Heart left ventricle (tissue), 16 donors: ENCODE measurements around the gene SELENOV. TPM values are rescaled to one million over a fixed set of nuclear protein-coding genes. Genes with fewer than 3 reads are reported as not detected.

Experiments
- ATAC-seq, 4 donors: fragments of 200-7000 bp; cut with Tn5 transposase; one replicate each; pipeline ENCODE4 v1.9.1; 2020 to 2022; ENCODE audit warnings: moderate library complexity in 4 of 4, mild to moderate bottlenecking in 3 of 4, moderate number of reproducible peaks in 1 of 4
- DNase-seq, 5 donors: peaks; one replicate each; pipeline ENCODE4 v3.0.0-alpha.2; 2020
- H3K27ac ChIP-seq, 12 donors: fragments of 200-600 bp; sonication (generic) in 4 of 12; one replicate each; pipeline versions ENCODE4 v1.5.0 to v1.8.0; 2016 to 2022; ENCODE audit warnings: mild to moderate bottlenecking in 2 of 12
- H3K27me3 ChIP-seq, 9 donors: fragments of 200-600 bp; sonication (generic) in 2 of 9; one replicate each; pipeline versions ENCODE4 v1.5.1 to v1.8.0; 2016 to 2022; ENCODE audit warnings: mild to moderate bottlenecking in 3 of 9
- H3K36me3 ChIP-seq, 9 donors: fragments of 200-600 bp; sonication (generic) in 2 of 9; one replicate each; pipeline versions ENCODE4 v1.5.0 to v1.8.0; 2018 to 2022; ENCODE audit warnings: mild to moderate bottlenecking in 2 of 9
- H3K4me1 ChIP-seq, 12 donors: fragments of 200-600 bp; sonication (generic) in 4 of 12; one replicate each; pipeline versions ENCODE4 v1.5.0 to v1.8.0; 2016 to 2022; ENCODE audit warnings: mild to moderate bottlenecking in 3 of 12
- H3K4me3 ChIP-seq, 12 donors: fragments of 200-600 bp; sonication (generic) in 4 of 12; one replicate each; pipeline versions ENCODE4 v1.5.0 to v1.8.0; 2017 to 2022; ENCODE audit warnings: mild to moderate bottlenecking in 9 of 12, moderate library complexity in 4 of 12
- H3K9me3 ChIP-seq, 12 donors: fragments of 200-600 bp; sonication (generic) in 4 of 12; one replicate each; pipeline versions ENCODE4 v1.5.0 to v1.8.0; 2016 to 2022; ENCODE audit warnings: mild to moderate bottlenecking in 1 of 12
- CTCF ChIP-seq, 12 donors: fragments of 200-600 bp; sonication (generic) in 4 of 12; IDR thresholded peaks; one replicate each; pipeline versions ENCODE4 v1.5.0 to v1.8.0; 2018 to 2022; ENCODE audit warnings: antibody characterized with exemption in 12 of 12, mild to moderate bottlenecking in 5 of 12
- POLR2A ChIP-seq, 2 donors: fragments of 450-650 bp; IDR thresholded peaks; one replicate each; pipeline ENCODE4 v1.6.1; 2017; ENCODE audit warnings: antibody characterized with exemption in 2 of 2, mild to moderate bottlenecking in 2 of 2, moderate library complexity in 2 of 2
- WGBS, 4 donors: extraction: QIAGEN DNeasy Blood & Tissue Kit in 2 of 4; methylation state at CpG; one replicate each; pipeline versions ENCODE4 v1.1.5 to v1.1.7; 2013 to 2018; 5-methylcytosine and 5-hydroxymethylcytosine counted together
- intact Hi-C, 10 donors: fragments of 100-400 bp; cut with DNase I; formaldehyde crosslinking; loops; one replicate each; pipeline versions ENCODE4 v1.11.1 to v1.14.2; 2022
- long read RNA-seq, 3 donors: library from polyadenylated mRNA; unstranded; transcript quantifications; one replicate each; pipeline ENCODE4 v2.0.0, GENCODE V29; 2020 to 2021
- polyA plus RNA-seq, 2 donors: library from polyadenylated mRNA; stranded (reverse); fragments of 200-250 nt; gene quantifications; one replicate each; pipeline ENCODE4 v1.2.3, GENCODE V29; 2013
- total RNA-seq, 9 donors: library from RNA; depleted of rRNA in 2 of 9; stranded (reverse); fragments of >200 nt in 2 of 9; fragmentation: NEBNext Ultra II Directional in 3 of 9; extraction: Animal tissue kit (Norgen Biotek cat#: 25700) in 3 of 9; gene quantifications; one replicate each; pipeline versions ENCODE4 v1.1.0 to v1.2.4, GENCODE V29; 2016 to 2023
- donor health status: ischemic (EF 13 %, LVEDD 7.1; RV severe dilation, severe dysfunction).
- donor health status: healthy with polysubstance abuse.
- donor health status: DM: no; HTN: yes; CAD: no.
- donor health status: DM: no; HTN: no; CAD: no.
- donor health status: ischemic (EF 25% LVEDD 6.9; RV normal size, moderate dysfunction).
- donor health status: ischemic (EF 25% LVEDD 5.7; RV mildly dilated, moderate dysfunction).
- donor health status: healthy.
- donor health status: DM: yes; HTN: yes; CAD: no.
- donor health status: ischemic (EF 35%, LVEDD 5.7; RV mildly dilated, moderate dysfunction).
- donor health status: nonischemic (EF 11% LVEDD 7.7; RV severe dilation, severe dysfunction).
- donor health status: DM: yes; HTN: yes; CAD: no.
- donor health status: PGD.
- donor health status: ischemic (EF 29% LVEDD 5.4; RV normal size, mild dysfunction).
- donor health status: nonischemic (EF 23%, LVEDD 6.1; RV moderate dilation, normal function).

SELENOV gene, protein sequence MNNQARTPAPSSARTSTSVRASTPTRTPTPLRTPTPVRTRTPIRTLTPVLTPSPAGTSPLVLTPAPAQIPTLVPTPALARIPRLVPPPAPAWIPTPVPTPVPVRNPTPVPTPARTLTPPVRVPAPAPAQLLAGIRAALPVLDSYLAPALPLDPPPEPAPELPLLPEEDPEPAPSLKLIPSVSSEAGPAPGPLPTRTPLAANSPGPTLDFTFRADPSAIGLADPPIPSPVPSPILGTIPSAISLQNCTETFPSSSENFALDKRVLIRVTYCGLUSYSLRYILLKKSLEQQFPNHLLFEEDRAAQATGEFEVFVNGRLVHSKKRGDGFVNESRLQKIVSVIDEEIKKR
- total RNA-seq, result not detected
- not detected for polyA plus RNA-seq
- long read RNA-seq, donor 1, result 0 reads
- long read RNA-seq, donor 2, partial matches to known transcripts, result 0 of 1 reads
- long read RNA-seq, donor 2, other reads (novel, unspliced or antisense), result 1 of 1 reads
- long read RNA-seq, donor 3, result 0 reads

GRCh38 chr19:39514840-39515550 is at the start of gene SELENOV:
Gene SELENOV (plus strand): TSS chr19:39515139. CDS start chr19:39515213, 74 bp downstream.
- TF ChIP-seq POLR2A (IDR thresholded peaks at IDR 0.05) (no peak), CTCF (IDR thresholded peaks at IDR 0.05) (peak in 1 of 12 donors; percentile 2)
- WGBS, 4 donors, result 1 to 3% (median 1%) methylated on average over 19 to 56 of the region's 56 CpGs
- no peak for DNase-seq
- peaks cover 0 to 16% (median 11%) of the 10 kb centered on the region in 12 donors for H3K4me1 ChIP-seq
- no peak within 1 kb of the TSS for H3K27ac ChIP-seq
- intact Hi-C loops, result no loop called here
- H3K27me3 ChIP-seq, result peaks cover 21 to 73% (median 47%) of the 10 kb centered on the region in 9 donors
- H3K36me3 ChIP-seq, result no peaks in the 10 kb centered on the region
- peak in 2 of 4 donors; percentile 24 to 28 for ATAC-seq
- no peaks in the 10 kb centered on the region for H3K9me3 ChIP-seq
- peak within 1 kb of the TSS; percentile 4 to 48 (median 32) for H3K4me3 ChIP-seq

- intact Hi-C loops, result no loop called here
- Histone ChIP-seq H3K9me3 (no peaks in the 10 kb centered on the region), H3K4me1 (no peaks in the 10 kb centered on the region), H3K27ac (no peak overlapping the region), H3K4me3 (no peak overlapping the region), H3K36me3 (peaks cover 0 to 98% (median 88%) of the 10 kb centered on the region in 9 donors), H3K27me3 (no peaks in the 10 kb centered on the region)
- DNase-seq, result no peak
- peak in 1 of 4 donors; percentile 30 for ATAC-seq
- TF ChIP-seq CTCF (IDR thresholded peaks at IDR 0.05), result no peak
- TF ChIP-seq POLR2A (IDR thresholded peaks at IDR 0.05), result no peak
- 94 to 96% (median 95%) methylated on average over 18 of the region's 18 CpGs for WGBS, 4 donors
These were observed 48.8 kb upstream of the SELENOV start for GRCh38 chr19:39465956-39466747.

- no peak for ATAC-seq
- no peak overlapping the region for H3K4me3 ChIP-seq
- H3K9me3 ChIP-seq, result no peaks in the 10 kb centered on the region
- TF ChIP-seq POLR2A (IDR thresholded peaks at IDR 0.05) (no peak), CTCF (IDR thresholded peaks at IDR 0.05) (no peak)
- H3K36me3 ChIP-seq, result peaks cover 0 to 100% (median 99%) of the 10 kb centered on the region in 9 donors
- 92 to 100% (median 94%) methylated on average over 3 to 7 of the region's 7 CpGs for WGBS, 4 donors
- intact Hi-C loops, result no loop called here
- H3K4me1 ChIP-seq, result no peaks in the 10 kb centered on the region
- H3K27me3 ChIP-seq, result no peaks in the 10 kb centered on the region
- DNase-seq, result no peak
- no peak overlapping the region for H3K27ac ChIP-seq
These were observed 47.0 kb upstream of the SELENOV start for GRCh38 chr19:39467941-39468340.
